Dedifferentiated amniotic fluid mesenchymal stem cell (primary cell): ENCODE results near the gene FLNA.
"Not testable (repeated sequence)": the region's sequence is repeated elsewhere in the genome, so short reads cannot be mapped to it uniquely, and the experiment has no call there.

Experiments
- DNase-seq: peaks from one replicate; pipeline ENCODE4 v3.0.0-alpha.2; 2016; ENCODE audit errors: extremely low spot score

Gene FLNA

DNA sequence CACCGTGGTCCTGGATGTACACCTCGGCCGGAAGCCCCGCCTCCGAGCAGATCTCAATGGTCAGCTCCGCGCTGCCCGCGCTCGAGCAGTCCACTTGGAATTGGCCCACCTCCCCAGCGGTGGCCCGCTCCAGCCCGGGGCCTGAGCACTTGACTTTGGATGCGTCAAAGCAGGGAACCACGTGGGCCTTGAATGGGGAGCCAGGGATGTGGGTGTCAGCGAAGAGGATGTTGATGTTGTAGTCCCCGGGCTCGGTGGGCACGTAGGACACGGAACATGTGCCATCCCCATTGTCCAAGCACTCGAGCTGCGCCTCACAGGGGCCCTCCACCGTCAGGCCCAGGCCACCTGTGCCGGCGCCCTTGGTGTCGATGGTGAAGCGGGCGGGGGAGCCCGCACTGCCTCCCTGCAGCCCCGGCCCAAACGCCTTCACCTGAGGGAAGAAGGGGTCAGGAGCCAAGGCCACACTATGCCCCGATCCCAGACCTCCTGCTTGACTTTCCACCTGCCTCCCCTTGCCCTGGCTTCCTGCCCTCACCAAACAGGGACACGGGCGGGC, 14.2 kb downstream of the FLNA start:
- no peak for DNase-seq

DNA sequence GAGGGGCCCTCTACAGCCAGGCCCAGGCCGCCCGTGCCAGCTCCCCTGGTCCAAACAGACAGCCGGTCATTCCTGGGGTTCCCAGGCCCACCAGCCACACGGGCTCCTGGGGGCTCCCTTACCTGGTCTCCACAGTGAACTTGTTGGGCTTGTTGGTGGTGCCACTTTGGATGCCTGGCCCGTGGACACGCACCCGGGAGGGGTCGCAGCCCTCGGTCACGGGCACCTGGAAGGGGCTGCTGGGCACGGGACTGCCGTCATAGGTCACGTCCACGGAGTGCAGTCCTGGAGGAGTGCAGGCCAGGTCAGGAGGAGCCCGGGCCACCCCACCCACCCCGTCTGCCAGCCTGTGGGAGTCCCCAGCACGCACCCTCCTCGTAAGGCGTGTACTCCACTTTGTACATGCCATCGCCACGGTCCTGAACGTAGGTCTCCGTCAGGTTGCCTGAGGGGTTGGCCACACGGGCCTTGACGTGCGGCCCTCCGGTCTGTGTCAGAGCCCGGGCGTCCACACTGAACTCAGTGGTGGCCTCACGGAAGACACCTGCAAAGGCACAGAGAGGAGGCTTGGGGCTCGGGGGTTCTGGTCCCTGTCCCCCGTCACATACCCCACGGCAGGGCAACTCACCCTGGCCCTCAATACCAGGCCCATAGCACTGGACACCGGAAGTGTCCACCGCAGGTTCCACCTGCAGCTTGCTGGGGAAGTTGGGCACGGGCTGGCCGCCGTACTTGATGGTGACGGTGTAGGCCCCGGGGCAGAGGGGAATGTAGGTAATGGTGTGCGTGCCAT, 14.9 kb downstream of the FLNA start:
- DNase-seq: no peak

DNA sequence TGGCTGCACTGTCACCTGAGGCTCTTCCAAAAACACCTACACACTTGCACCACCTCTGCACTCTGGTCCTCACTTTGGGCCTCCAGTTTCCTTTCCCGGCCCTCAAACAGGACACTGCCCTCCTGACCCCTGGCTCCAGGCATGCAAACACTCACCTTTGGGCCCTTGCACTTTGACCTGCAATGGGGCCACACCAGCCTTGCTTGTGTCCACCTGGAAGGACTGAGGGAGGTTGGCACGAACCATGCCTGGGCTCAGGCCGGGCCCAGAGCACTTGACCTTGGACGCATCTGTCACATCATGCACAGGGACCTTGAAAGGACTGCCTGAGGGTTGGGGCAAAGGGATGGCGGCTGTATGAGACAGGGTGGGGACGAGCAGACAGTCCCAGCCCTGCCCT, 15.6 kb downstream of the FLNA start:
- no peak for DNase-seq

DNA sequence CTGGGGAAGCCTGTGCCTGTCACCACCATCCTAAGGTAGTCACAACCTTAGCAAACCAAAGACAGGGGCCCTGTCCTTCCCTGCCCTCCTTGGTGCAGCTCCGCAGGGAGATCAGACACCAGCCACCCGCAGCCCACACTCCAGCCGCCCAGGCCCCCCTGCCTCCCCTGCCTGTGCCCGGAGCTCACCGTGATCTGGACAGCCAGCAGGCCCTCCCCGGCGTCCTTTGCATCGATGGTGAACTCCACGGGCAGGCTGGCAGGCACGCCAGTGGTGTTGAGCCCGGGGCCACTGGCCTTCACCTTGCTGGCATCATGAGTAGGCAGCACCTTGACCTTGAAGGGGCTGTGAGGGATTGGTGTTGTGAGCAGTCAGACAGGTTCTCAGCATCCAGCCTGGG, 16.4 kb downstream of the FLNA start:
- no peak for DNase-seq

DNA sequence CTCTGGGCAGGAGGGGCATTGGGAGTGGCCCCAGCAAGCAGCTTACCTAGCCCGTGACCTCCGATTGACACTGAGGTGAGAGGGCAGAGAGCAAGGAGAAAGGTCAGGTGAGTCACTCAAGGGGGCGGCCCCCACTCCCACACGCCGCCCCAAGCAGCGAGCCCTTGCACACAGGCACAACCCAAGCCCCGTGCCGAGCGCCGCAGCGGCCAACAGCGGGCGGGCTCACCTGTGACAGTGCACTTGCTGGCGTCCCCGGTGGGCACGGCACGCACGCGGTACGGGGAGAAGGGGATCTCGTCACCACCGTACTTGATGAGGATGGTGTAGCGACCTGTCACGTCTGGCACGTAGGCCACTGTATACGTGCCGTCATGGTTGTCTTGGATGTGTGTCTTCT, 17.2 kb downstream of the FLNA start:
- no peak for DNase-seq

DNA sequence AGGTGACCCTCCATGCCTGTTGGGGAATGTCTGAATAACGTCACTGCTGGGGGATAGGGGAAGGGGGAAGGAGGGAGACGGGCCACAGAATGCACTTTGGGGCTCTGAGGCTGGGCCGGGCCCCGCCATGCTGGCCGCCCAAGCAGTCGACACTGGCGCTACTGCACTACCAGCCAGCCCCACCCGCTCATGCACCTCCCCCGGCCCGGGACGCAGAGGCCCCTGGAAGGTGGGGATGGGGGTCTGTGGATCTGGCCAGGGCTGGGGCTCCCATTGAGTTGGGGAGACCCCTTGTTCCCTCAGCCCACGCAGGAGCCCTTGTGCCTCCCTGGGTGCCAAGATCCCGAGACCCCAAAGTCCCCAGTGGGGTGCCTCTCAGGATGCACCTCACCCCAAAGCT, 17.8 kb downstream of the FLNA start:
- DNase-seq: no peak

DNA sequence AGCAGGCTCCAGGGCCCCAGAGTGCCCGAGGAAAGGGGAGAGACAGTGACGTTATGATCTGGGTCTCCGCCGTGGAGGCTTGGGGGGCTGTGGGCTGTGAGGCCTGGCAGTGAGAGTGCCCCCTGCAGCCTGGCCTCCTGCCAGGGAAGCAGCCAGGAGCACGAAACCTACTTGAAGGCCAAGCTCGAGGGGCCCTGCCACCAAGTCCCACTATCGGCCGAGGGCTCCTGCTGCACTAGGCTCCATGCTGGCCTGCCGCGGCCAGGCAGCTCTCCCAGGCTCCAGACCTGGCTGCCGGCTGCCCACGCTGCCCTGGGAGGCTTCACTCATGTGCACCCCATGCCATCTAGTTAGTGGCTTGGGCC, 18.7 kb downstream of the FLNA start:
- no peak for DNase-seq

DNA sequence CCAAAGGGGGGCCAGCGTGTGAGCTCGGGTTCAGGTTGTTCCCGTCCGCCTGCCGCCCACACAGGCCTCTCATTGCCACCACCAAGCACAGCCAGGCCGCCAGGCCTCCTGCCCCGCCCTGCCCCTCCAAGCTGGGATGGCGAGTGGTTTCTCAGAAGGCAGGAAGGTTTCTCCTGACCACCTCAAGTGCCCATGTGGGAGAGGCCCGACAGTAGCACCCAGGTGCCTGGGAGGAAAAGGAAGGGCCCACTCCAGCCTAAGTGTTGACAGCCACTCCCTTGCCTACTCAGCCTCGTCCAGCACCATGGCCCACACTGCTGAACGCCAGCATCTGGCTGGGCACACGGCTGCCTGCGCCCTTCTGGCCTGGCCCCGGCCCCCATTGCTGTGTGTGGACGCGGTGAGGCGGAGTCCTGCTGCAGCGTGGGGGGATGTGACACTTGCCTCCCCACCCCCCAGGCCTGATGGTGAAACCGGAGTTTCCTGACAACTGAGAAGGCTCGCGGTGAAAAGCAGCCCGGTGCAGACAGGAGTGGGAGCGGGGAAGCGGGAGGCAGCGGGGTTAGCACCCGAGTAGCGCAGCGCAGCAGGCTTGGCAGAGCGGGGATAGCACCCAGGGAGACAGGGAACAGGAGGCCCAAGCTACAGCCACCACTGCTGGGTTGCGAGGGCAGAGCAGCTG, 19.2 kb downstream of the FLNA start:
- no peak for DNase-seq

DNA sequence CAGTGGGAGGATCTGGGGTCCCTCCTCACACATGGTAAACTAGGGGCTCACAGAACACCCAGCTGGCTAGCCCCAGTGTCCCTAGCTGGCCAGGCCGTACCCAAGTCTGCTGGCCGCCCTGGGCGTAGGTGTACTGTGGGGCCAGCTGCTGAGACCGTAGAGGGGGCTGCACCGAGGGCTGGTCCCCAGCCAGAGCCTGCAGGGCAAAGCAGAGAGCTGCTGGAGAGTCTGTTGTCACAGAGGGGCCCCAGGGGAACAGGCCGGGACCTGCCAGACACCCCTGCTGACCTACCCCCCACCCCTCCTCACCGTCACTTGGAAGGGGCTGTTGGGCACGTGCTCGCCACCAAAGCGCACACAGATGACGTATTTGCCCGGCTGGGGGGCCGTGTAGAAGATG, 19.9 kb downstream of the FLNA start:
- DNase-seq: no peak

DNA sequence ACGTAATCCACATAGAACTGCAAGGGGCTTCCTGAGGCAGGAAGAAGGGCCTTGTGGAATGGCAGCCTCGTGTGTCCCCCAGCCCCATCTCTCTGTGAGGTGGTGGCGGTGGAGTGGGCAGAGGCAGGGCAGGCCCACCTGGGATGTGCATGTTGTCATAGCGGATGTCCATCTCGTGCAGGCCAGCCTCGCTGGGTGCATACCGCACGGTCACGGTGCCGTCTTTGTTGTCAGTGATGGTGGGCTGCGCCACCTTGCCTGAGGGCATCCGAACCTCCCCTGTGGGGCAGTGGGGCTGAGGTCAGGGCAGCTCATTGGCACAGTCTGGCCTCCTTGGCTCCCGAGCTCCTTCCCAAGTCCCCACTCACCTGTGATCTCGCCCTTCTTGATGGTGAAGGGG, 20.4 kb downstream of the FLNA start:
- DNase-seq: no peak

DNA sequence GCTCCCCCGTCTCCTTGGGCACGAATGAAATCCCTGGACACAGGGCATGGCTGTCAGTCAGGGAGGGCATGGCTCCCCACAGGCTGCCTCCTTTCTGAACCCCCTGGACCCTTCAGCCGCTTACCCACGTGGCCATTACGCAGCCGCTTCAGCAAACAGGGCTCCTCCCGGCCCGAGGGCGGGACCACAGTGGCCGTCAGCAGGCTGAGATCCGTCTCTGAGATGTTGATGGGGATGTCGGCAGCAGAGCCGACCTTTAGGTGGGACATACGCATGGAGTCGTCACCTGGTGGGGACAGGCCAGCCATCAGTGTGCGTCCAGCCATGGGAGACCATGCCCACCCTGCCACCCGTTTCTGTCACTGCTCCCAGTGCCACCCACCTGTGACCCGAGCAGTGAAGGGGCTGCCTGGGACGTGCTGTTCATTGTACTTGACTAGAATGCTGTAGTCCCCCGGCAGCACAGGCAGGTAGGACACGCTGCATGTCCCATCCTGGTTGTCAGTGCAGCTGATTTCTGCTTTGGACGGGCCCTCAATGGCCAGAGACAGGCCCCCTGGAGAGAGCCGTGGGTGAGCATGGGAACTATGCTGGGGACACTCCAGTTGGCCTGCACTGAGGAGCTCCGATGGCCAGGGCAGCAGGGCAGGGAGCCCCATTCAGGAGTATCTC, 21.1 kb downstream of the FLNA start:
- DNase-seq: no peak

DNA sequence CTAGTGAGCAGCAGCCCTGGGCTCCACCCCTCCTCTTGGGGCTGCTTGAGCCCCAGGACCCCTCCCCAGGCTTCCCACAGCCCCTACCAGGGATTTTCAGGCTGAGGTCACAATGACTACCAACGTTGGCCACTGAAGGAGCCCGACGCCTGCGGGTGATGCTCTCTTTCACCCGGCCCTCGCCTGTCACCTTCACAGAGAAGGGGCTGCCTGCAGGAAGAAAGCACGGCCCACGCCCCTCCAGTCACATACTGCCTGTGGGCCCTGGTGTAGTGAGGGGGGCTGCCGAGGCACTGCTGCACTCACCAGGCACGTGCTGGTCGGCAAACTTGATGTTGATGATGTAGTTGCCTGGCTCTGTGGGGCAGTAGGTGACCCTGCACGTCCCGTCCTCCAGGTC, 22.0 kb downstream of the FLNA start:
- DNase-seq: no peak

DNA sequence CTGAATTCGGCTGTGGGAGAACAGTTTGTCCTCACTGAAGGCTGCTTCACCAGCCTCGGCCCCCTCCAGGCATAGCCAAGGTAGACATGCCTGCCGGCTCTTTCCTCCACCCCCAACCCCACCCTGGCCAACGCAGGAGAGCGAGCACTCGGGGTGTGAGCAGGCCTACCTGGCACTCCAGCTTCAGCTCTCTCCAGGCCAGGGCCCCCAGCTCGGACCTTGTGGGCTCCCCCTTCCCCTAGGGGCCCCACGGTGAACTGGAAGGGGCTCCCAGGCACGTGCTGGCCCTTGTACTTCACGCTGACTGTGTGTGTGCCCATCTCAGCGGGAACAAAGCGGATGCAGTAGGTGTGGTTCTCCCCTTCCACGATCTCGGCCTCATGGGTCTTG, 22.4 kb downstream of the FLNA start:
- DNase-seq: no peak

DNA sequence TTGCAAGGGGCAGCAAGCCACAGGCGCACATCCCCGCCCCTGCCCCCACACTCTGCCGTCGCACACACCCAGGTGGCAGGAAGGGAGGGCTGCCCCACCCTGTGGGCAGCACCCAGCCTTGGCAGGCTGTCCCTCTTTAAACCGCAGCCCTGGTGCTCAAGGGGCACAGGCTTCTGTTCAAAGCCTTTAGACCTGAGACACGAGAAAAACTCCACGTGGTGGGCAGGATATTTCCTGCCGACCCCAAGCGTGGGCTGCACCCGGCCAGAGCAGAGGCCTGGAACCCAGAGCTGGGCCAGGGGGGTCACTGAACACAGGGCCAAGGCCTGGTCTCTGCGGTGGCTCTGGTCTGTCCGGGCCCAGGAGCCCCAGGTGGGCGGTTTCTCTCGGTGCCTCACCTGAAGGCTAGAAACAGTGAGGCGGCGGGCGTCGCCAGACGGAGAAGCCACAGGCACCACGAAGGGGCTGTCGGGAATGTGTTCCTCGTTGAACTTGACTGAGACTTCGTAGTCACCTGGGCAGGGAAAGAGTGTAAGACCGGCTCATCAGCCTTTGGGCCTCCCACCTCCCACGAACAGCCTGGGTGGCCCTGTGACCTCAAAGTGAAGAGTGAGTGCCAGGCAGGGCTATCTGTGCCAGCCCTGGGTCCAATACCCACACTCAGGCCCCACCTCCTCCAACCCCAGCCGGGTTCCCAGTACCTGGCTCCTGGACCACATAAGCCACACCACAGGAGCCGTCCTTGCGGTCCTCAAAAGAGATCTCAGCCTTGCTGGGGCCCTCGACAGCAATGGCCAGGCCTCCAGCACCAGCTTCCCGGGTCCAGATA, 23.0 kb downstream of the FLNA start:
- no peak for DNase-seq

DNA sequence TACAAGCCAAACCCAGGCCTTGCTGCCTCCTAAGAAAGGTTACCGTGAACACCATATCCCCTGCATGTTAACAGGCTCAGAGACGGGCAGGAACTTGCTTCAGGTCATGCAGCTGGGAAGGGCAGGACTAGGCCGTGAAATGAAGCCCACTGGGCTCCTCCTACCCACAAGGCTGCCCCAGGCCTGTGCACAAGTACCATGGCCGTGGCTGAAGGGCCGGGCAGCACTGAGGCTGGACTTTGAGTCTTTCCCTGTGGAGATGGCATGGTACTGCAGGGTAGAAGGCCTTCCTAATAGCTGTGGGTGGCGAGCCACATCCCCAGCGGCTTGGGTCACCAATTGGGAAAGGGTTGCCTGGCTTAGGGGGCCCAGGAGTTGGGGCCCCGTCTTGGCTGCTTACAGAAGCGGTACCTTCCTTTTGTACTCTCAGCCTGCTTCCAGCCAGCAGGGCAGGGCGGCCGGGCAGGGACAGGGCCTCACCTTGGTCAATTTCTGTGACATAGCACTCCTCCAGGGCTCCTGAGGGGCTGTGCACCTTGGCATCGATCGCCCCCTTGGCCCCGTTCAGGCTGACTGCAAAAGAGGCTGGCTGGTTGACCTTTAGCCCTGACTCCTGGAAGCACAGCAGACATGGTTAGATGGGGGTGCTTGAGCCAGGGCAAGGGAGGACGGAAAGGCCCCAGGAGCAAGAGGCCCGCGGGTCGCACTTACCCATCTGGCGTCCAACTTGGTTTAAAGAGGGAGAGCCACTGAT, 23.8 kb downstream of the FLNA start:
- DNase-seq: no peak

DNA sequence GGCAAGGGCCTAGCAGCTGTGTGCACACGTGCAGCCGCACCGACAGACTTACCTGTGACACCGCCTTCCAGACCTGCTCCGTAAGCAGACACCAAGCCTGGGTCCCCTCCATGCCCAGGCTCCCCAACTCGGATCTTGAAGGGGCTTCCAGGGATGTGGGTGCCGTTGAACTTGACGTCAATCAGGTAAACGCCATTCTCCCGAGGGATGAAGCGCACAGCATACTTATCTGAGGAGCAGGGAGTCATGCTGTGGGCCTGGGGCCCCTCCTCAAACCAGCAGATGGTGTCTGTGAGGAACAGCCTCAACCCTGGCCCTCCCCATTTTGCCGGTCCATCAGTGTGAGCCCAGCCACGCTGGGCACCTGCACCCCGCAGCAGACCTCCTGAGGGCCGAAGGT, 24.5 kb downstream of the FLNA start:
- DNase-seq: no peak

DNA sequence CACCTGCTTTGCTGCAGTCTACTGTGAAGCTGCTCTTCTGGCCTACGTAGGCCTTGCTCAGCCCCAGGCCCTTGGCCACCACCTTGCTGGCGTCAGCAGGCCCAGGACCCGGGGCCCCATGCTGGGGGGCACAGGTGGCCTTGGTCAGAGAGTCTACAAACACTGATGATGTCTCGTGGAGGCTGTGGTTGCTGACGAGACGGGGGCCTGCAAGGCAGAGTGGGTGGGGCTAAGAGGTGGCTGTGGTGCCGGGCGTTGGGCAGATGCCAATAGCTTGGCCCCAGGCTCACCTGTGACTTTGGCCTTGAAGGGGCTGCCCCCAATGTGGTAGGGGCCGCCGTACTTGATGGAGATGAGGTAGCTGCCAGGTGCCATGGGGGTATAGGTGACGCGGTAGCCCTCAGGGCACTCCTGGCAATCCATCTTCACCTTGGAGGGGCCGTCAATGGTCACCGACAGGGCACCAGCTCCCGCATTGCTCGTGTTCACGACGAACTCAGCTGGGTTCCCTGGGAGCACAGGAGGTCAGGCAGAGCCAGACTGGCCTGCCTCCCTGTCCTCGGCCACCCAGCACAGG, 25.0 kb downstream of the FLNA start:
- no peak for DNase-seq

DNA sequence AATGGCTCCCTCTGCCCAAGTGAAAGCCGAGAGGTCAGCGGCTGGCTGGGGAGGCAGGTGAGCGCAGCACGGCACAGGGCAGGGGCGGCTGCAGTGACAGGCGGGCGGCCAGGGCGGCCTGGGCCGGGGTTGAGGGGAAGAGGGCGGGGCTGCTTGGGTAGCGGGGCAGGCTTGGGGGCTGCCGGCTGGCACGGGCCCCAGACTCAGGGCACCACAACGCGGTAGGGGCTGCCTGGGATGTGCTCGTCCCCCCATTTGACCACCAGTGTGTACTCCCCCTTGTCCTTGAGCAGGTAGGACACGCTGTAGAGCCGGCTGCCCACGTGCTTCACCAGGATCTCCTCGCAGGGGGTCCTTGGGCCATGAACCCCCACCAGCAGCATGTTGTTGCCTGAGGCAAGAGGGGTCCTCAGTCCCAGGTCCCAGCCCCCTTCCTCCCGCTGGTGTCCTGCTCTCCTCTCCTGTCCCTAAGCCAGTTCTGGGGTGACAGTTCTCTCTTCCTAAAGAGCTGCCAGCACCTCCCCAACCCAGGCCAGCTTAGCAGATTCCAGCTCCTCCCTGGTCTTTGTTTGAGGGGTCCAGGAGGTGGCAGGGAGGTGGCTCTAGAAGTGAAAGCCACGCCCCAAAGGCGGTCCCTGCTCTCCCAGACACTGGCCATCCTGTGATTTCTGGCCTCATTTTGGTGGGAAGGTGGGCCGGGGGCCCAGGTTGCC, 25.6 kb downstream of the FLNA start:
- no peak for DNase-seq

DNA sequence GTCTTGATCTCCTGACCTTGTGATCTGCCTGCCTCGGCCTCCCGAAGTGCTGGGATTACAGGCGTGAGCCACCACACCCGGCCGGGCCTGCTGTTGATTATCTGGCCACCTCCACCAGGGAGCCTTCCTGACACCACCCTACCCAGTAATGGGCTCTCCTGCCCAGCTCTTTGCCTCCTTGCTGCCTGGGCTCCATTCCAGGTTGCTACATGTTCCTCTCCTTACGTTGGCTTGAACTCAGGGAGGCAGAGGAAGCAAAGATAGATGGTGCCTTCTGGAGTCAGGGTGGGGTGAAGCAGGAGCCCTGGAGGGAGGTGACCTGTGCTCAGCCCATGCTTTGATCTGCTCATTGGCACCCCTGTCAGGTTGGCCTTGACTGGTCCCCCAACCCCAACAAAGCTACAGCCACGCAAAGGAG, 26.3 kb downstream of the FLNA start:
- no peak for DNase-seq

DNA sequence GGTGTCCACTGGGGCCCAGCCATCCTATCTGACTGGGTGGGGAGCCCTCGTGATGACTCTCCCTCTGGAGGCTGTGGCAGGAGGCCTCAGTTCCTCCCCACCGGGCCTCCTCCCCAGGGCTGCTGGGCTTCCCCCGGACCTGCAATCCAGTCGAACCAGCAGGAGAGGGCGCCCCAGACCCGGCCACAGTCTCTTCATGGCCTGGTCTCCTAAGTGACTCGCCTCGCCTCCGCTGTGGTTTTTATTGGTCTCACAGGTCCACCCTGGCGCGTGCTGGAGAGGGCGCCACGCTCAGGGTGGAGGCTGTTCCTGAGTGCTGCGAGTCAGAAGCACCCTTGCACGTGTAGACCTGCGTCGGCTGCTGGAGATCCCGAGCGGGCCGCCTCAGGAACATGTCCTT, 30.8 kb downstream of the FLNA start:
- DNase-seq: not testable (repeated sequence)
